Adipose tissue (tissue), 3 donors: ENCODE measurements around the gene FAM219A. TPM values are rescaled to one million over a fixed set of nuclear protein-coding genes. Genes with fewer than 3 reads are reported as not detected.

Experiments
- H3K27ac ChIP-seq: one replicate; pipeline ENCODE4 v1.5.1; 2013; ENCODE audit warnings: low read depth, low read length
- WGBS, 3 donors: extraction: QIAGEN DNeasy Blood & Tissue Kit; methylation state at CpG; one replicate each; pipeline ENCODE4 v1.1.7; 2013; 5-methylcytosine and 5-hydroxymethylcytosine counted together
- polyA plus RNA-seq, 3 donors: library from polyadenylated mRNA; stranded (reverse); fragments of 200-250 nt; gene quantifications; one replicate each; pipeline ENCODE4 v1.2.3, GENCODE V29; 2013
- donor health status: healthy with polysubstance abuse.
- donor health status: Bipolar disorder and iron deficiency.
- donor health status: healthy.

The FAM219A gene
- polyA plus RNA-seq, 3 donors = 5.7 to 14.5 (median 13.6) TPM

DNA sequence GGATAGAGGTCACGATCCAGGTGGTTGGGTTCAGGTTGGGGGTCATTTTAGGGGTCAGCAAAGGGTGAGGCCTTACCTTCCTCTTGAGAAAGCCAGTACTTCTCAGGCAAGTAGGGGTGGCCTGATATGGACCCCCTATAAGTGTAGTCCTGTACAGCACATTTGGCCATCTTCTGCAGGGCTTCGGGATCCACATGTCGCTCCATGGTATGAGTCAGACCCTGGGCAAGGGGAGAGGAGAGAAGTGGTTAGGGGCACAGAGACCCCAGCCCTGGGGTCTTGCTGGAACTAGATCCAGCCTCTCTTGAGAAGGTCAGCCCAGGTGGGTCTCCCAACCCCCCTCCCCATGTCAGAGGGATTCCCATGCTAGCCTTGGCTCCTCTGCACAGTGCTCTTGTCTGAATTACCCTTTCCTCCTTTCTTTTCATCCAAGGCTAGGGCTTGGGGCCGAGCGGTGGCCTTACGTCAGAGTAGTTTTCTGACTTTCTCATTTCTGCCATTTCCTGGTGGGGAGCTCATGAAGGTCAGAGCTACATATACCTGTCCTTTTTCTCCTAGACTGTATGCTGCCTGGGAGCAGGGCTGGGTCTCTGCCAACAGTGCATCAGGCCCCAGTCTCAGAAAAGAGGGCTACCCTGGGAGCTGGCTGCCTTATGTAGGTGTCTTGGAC is 72.7 kb downstream of the FAM219A start:
- WGBS, 3 donors = 95 to 96% (median 95%) methylated on average over 6 of the region's 6 CpGs
- no peak overlapping the region for H3K27ac ChIP-seq

DNA sequence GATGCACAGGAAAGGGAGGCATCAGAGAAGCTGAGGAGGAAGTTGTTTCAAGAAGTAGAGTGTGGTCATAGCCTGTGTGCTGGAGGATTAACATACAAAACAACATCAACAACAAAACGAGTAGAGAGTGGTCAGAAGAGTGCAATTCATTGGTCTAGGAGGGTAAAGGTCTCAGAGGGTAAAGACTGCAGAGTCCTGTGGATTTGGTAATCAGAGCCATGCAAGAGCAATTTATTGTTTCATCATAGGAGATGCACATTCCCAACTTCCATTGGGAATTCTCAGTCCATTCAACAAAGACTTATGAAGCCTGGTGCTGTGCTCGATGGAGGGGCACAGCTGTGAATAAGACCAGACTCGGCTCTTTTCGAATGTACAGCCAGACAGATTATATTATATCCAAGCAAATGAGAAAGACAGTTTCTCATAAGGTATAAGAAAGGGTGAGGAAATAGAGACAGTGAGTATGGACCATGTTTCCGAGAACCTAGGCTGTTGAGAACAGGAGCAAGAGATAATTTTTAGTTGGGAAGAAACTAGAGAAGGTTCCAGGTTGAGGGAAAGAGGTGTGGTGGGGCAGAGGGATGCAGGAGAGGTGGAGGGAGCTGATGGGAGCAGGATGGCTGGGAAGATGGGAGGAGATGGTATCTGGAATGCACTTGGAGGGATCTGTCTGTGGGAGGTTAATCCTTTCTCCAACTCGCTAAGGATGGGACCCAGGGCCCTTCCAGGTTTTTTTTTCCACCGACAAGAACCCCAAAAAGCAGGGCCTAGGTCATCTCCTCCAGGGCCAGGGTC is 73.8 kb downstream of the FAM219A start:
- whole genome bisulfite sequencing, 3 donors = 75 to 77% (median 77%) methylated on average over 7 of the region's 7 CpGs
- no peak overlapping the region for H3K27ac ChIP-seq

DNA sequence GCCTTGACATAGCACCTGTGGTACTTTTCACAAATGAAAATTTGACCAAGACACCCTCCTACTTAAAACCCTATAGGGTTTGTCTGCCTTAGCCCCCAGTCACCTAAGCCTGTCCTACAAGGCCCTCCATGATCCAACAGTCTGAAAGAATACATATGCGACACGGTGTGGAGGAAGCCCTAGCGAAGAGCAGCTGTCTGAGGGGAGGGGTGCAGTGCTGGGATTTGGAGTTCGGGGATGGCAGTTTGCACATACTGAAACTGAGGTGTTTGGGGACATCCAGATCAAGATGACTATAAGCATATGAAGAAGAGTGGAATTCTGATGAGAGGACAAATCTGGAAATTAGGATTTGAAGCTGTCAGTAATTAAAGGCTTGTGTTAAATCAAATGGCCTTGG is 74.5 kb downstream of the FAM219A start:
- WGBS, 3 donors = 79 to 88% (median 85%) methylated on average over 4 of the region's 4 CpGs
- H3K27ac ChIP-seq = no peak overlapping the region

DNA sequence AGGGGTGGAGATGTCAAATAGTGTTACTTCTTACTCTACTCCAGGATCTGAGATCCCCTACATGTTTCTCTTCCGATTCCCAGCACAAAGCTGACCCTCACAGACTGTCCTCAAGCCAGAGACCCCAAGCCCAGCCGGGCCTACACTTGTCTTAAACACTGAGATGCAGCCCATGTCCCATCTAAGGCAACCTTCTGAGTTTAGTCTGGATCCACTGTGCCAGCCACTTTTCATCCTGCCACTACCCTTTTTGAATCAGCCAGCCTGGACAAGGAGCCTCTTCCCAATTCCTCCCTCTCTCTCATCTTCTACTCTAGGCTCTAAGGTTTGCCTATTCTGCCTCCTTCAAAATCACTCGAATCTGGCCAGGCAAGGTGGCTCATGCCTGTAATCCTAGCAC is 75.5 kb downstream of the FAM219A start:
- WGBS, 3 donors = 88 to 95% (median 89%) methylated on average over 3 of the region's 3 CpGs
- H3K27ac ChIP-seq = no peak overlapping the region

DNA sequence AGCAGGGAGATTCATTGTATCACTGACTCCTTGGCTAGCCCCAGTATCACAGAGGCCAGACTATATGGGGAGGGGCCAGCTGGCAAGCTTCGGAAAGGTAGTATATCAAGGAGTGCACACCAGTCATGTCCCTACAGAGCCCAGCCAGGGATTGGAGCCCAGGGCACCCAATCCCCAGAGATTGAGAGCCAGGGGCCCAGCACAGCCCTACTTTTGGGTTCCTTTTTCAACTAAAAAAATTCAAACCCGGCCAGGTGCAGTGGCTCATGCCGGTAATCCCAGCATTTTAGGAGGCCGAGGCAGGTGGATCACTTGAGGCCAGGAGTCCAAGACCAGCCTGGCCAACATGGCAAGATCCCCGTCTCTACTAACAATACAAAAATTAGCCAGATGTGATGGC is 76.3 kb downstream of the FAM219A start:
- no peak overlapping the region for H3K27ac ChIP-seq
- 85 to 95% (median 90%) methylated on average over 5 of the region's 5 CpGs for WGBS, 3 donors

DNA sequence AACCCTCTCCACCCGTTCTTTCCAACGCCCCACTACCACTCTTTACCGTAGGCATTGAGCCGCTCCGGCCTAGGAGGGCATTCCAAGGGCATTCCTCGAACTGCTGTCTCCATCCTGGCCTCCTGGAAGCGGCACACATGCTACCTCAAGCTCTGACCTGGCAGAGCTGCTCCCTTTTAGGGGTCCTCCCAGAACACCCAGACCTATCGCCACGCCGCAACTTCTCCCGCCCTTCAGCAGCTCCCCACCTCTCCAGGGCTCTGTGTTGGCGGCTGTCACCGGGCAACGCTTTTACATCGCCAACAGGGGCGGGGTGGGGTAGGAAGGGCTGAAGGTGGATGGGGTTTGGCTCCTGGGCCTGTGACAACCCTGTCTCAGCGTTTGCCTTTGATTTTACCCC is 77.0 kb downstream of the FAM219A start:
- 41 to 46% (median 45%) methylated on average over 16 to 17 of the region's 17 CpGs for WGBS, 3 donors
- no peak overlapping the region for H3K27ac ChIP-seq

DNA sequence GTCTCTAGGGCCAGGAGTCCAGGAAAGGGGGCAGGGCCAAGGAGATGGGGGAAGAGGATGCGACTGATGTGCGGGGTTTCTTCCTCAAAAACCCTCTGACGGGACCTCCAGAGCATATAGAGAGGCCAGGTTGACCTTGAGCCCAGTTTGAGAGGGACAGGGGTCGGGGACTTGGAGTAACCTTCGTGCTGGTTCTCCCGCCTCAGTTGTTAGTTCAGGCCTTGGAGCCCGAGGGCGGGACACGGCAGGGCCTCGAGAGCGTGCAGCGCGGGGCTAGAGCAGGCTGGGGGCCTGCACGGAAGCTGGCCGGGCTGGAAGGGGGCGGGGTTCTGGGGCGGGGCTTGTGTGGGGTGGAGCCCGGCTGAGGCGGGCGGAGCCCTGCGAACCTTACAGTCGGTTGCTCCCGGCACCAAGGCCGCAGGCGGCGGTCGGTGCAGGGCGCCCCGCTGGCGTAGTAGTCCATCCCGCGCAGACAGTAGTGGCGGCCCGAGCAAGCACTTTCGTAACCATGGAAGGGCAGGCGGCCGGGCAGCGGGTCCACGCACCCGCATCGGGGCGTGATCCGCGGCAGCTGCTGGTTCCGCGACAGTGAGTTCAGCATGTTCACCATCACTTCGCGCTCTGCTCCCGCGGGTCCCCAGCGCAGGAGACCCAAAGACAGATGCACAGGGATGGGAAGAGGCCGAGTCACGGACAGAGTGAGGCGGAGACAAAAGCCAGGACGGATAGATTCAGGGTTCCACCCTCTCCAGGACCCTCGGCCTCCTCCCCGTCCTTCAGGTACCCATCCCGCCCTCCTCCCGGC is 77.7 kb downstream of the FAM219A start:
- WGBS, 3 donors = 4% methylated on average over 56 to 59 of the region's 59 CpGs

DNA sequence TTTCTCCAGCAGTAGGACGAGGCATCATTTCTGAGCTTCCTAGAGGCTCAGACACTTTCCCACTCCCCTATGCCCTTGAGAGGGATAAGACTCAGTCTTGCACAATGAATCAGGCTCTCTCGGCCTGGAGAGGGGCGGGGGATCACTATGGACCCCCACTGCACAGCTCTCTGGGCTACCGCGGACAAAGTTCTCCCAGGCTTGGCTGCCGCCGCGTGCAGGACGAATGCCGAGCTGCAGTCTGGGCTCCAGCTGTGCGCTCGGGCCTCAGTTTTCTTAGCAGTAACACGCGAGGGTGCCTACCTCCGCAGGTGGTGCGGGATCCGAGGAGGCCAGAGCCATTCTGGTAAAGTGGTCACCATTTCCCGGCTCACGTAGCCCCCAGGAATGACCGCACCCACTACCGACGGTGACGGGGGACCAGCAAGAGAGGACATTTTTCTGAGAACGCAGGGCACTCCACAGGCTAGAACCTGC is 78.3 kb downstream of the FAM219A start:
- H3K27ac ChIP-seq = no peak overlapping the region
- WGBS, 3 donors = 21 to 53% (median 29%) methylated on average over 24 of the region's 24 CpGs

More for the DNA sequence above, 77.7 kb downstream of the FAM219A start:
- no peak overlapping the region for H3K27ac ChIP-seq

DNA sequence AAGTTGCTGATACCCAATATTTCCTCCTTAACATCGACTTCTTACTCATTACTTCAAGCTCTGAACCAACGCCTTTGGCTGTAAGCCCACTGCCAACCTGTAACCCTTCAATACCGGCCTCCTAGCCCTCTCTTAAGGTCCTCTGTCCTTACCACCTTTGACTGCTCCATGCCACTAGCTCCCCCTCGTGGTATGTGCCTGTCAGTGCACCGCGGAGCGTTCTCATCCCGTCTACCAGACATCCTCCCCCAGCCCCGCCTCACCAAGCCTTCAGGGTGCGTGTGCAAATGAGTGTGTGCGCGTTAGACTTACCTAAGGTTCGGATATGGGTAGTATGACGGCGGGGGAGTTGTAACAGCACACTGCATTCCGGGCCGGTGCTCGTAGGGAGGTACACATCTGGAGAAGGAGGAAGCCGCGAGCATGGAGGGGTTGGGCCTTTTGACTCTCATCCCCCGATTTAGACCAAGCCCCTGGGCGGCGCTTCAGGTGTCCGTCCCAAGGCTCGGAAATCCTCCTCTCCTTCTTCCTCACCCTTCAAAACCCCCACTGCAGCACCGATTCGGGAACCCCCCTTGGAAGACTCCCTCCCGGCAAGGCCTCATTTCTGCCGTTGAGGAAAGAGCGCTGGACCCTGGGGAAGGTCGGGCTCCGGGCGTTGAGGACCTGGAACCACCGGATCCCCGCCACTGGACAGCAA is 78.9 kb downstream of the FAM219A start:
- no peak overlapping the region for H3K27ac ChIP-seq
- 5 to 9% (median 6%) methylated on average over 35 of the region's 35 CpGs for WGBS, 3 donors

DNA sequence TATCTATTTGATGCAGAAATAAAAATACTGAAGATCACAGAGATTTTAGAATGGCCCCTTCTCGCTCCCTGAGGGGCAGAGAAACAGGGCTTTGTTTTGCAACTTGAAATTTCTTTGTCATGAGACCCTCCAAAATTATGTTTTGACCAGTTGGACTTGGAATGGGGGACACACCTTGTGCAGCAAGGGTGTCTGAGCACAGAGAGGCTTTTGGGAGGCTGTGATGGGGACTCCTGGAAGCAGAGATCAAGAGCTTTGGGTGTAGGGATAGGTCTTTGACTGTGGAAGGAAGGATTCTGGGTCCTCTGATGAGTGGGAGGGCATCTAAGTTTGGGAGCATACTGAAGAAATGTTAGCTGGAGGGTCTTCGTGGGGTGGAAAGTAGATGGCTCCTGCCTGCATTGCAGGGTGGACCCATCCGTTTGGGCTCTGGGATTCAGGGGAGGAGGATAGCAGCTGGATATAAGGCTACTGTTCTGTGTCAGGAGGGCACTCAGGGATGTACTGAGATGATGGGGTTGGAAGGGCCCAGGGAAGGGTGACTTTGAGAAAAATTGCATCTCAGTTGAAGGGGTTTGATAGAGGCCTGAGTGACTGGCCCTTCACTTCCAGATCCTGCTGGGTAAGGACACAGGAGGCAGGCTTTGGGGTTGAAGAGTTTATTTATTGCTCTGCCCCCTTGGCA is 79.9 kb downstream of the FAM219A start:
- H3K27ac ChIP-seq = no peak overlapping the region
- WGBS, 3 donors = 91 to 96% (median 94%) methylated on average over 3 of the region's 3 CpGs

DNA sequence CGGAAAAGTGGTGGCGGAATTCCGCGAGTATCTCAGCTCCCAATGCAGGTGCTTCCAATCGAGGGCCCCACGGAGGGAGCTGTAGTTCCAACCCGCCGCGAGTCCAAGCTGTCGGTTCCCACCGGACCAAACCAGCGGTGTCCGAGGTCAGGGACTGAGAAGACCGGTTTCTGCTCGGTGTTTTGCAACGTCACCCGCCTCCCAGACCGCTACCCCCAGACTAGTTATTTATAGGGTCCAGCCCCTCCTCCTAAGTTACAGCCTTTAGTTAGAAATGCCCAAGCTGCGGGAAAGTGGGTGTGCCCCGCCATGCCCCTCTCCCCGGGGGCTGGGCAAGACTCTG is 81.0 kb downstream of the FAM219A start:
- WGBS, 3 donors = 3 to 4% (median 4%) methylated on average over 21 of the region's 21 CpGs
- H3K27ac ChIP-seq = no peak overlapping the region

DNA sequence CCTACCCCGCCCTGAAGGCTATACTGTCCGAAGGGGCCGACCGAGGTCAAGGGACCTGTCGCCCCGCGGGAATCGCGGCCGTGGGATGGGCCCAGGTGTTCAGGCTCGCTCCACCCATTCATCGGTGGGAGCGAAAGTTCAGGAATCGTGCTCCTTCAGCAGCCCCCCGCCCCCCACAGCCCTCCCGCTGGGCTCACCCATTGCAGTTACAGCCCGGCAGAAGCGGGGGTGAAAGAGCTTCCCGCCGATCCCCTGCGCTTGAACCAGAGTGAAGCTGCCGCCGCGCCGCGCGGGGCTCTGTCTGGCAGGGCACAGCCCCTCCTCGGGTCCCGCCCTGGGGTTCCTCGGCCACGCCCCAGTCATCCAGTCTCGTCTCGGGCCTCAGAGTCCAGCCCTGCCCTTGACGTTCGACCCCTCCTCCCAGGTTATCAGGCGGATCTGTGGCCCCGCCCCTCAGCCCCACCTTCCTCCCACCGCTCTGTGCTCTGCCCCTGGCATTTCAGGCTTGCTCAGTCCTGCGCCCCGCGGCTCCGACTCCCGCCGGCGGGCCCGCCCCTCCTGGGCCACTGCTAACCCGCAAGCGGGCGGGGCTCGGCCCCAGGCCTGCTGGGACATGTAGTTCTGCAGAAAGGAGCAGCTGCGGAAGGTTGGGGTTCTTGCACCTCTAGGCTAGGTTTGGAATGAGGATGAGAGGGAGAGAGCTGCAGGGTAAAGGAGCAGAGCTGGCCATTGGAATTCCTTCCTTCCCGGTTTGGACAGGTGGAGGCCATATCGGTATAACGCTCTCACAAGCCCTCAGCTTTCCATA is 81.6 kb downstream of the FAM219A start, which contains the start of gene MYORG:
Gene MYORG, minus strand, starts transcription at position 303 of the 808 bp plus-strand sequence. CDS start 3,955 bp downstream, outside the sequence.
- 0 to 1% (median 1%) methylated on average over 51 to 54 of the region's 54 CpGs for WGBS, 3 donors
- no peak within 1 kb of the TSS for H3K27ac ChIP-seq

DNA sequence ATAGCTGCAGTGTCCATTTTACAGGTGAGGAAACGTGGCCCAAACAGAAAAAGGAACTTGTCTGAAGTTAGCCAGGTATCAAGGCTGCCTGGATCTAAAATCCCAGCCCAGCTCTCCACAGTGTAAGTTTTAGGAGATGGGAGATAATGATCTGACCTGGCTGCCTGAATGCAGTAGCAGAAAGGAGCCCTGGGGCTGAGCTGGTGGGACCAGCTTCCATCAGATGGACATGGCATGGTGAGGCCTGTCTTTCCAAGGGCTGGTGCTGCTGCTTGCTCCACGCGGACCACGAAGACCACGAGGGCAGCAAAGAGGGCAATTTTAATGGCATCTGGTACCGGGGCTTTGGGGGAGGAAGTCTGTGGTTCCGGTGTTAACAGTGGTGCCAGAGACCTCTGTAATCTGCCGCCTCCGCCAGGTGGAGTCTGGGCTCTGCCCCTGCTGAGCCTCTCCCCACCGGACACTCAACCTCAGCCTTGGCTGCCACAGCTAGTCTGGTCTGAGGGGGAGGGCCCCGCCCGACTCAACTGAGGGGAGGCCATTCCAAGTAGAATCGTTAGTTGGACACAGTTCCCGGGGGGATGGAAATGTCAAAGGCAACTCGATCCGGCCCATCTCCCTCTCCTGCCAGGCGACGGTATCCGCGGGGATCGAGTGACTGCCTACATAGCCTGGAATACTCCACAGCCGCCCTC is 82.3 kb downstream of the FAM219A start:
- WGBS, 3 donors = 9 to 12% (median 11%) methylated on average over 17 to 22 of the region's 22 CpGs
- no peak overlapping the region for H3K27ac ChIP-seq

DNA sequence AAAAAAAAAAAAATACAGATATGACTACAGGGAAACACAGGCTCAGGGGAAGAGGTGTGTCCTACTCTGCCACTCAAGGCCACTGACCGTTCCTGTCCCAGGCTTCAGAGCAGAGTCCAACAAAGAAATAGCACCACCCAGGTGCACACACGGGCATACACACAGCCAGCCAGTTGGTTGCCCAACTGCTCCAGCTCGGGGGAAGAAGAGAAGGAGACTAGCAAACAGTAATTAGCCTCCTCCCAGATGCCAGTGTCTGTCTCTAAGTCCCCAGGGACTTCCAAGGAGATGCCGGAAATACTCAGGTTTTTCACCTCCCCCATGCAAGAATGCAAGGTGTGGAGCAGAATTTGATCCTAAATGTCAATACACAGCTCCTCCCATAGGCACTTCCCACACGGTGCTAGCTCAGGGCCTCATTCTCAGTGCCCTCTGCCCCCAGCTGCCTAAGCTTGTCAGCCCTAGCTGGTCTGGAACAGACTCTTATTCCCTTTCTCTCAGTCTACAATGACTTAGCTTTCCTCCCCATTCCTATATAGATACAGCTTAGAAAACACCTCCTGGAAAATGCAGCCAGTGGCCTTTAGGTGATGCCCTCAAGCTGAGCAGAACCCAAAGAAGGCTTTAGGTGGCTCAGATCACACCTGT is 83.3 kb downstream of the FAM219A start:
- no peak overlapping the region for H3K27ac ChIP-seq
- WGBS, 3 donors = 16 to 63% (median 61%) methylated on average over 5 of the region's 5 CpGs

DNA sequence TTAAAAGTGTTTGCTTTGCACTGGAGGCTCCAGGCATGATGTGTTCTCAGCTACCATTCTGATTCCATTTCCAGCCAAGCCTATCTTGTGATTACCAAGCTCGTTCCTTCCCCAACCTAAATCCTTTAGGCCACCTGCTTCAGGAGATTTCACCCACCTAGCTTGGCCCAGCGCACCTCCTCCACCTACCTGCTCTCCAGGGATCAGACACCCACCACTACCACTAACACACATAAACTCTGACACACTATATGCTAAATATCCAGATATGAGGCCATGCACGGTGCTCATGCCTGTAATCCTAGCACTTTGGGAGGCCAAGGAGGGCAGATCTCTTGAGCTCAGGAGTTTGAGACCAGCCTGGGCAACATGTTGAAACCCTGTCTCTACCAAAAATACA is 84.0 kb downstream of the FAM219A start:
- H3K27ac ChIP-seq = no peak overlapping the region
- 57 to 91% (median 83%) methylated on average over 3 of the region's 3 CpGs for WGBS, 3 donors

DNA sequence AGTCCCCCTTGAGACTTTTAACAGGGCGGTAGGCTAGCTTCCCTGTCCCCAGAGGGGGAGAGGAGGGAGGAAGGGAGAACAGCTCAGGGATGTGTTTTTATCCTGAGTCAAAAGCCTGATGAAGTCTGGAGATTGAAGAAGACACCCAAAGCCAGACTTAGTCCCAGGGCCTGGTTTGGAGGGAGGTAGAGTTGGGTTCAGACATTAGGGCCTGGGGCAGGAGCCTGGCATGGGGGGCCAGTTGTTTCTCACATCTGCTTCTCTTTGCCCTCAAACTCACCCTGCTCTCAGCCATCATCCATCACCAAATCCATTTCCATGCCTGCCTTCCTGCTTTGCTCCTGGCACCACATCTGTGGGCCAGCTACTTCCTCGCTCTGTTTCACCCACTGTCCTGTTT is 84.6 kb downstream of the FAM219A start:
- 78 to 90% (median 88%) methylated on average over 2 of the region's 2 CpGs for WGBS, 3 donors
- H3K27ac ChIP-seq = no peak overlapping the region
